Smooth muscle cell (in vitro differentiated cells): Measurements from ENCODE around the gene ZKSCAN8. TPM values are rescaled to one million over a fixed set of nuclear protein-coding genes. Genes with fewer than 3 reads are reported as not detected.

Experiments
- DNase-seq: peaks from one replicate; lab custom pipeline; 2025; ENCODE audit not compliant: unreplicated experiment; lab: John Stamatoyannopoulos, UW
- H2AFZ ChIP-seq: fragments of 200-600 bp; sonication (generic); 2 replicates; pipeline ENCODE4 v1.6.0; 2016; ENCODE audit warnings: antibody characterized with exemption, low read depth, mild to moderate bottlenecking
- H3F3A ChIP-seq: fragments of 200-600 bp; sonication (generic); 2 replicates; pipeline ENCODE4 v1.6.0; 2017; ENCODE audit warnings: antibody characterized with exemption, low read depth
- H3K27ac ChIP-seq: fragments of 200-600 bp; sonication (generic); 2 replicates; pipeline ENCODE4 v1.5.1; 2016; ENCODE audit warnings: low read depth, mild to moderate bottlenecking
- H3K27me3 ChIP-seq: fragments of 200-600 bp; sonication (generic); 2 replicates; pipeline ENCODE4 v1.6.1; 2016; ENCODE audit warnings: low read depth, mild to moderate bottlenecking
- H3K36me3 ChIP-seq: fragments of 200-600 bp; sonication (generic); 2 replicates; pipeline ENCODE4 v1.5.1; 2016; ENCODE audit warnings: low read depth
- H3K4me1 ChIP-seq: fragments of 200-600 bp; sonication (generic); 2 replicates; pipeline ENCODE4 v1.5.1; 2016; ENCODE audit warnings: low read depth
- H3K4me2 ChIP-seq: fragments of 200-600 bp; sonication (generic); 2 replicates; pipeline ENCODE4 v1.6.0; 2016; ENCODE audit warnings: mild to moderate bottlenecking
- H3K4me3 ChIP-seq: fragments of 200-600 bp; sonication (generic); 2 replicates; pipeline ENCODE4 v1.5.1; 2016; ENCODE audit warnings: mild to moderate bottlenecking
- H3K79me2 ChIP-seq: fragments of 200-600 bp; sonication (generic); 2 replicates; pipeline ENCODE4 v1.6.0; 2016; ENCODE audit warnings: low read depth, mild to moderate bottlenecking
- H3K9ac ChIP-seq: fragments of 200-600 bp; sonication (generic); 2 replicates; pipeline ENCODE4 v1.6.0; 2016; ENCODE audit warnings: low read depth
- H3K9me3 ChIP-seq: fragments of 200-600 bp; sonication (generic); replicated peaks from 2 replicates; pipeline ENCODE4 v1.5.1; 2016; ENCODE audit warnings: low read depth
- H4K20me1 ChIP-seq: fragments of 200-600 bp; sonication (generic); 2 replicates; pipeline ENCODE4 v1.6.0; 2016; ENCODE audit warnings: low read depth
- WGBS: methylation state at CpG from one replicate; pipeline ENCODE4 v1.1.7; 2016; ENCODE audit warnings: low lambda C conversion rate; 5-methylcytosine and 5-hydroxymethylcytosine counted together
- polyA plus RNA-seq: library from polyadenylated mRNA; unstranded; fragments of >200 nt; fragmentation: Nextera tagmentation; extraction: Ambion mirVana; gene quantifications from 2 replicates; pipeline ENCODE4 v1.2.1, GENCODE V29; 2016
- total RNA-seq: library from RNA; depleted of rRNA; stranded (reverse); fragments of >200 nt; gene quantifications from 2 replicates; pipeline ENCODE4 v1.2.3, GENCODE V29; 2014
- TF ChIP-seq, protein P1 (sequence below): fragments of 200-600 bp; sonication (generic); IDR thresholded peaks from 2 replicates; pipeline ENCODE4 v1.5.1; 2017; ENCODE audit warnings: borderline replicate concordance, mild to moderate bottlenecking, antibody characterized with exemption; ENCODE audit not compliant: insufficient read depth, poor library complexity, severe bottlenecking

The ZKSCAN8 gene
- total and polyA plus RNA-seq, 2 experiments from 2014 or later = 4.1 to 19.9 TPM

DNA sequence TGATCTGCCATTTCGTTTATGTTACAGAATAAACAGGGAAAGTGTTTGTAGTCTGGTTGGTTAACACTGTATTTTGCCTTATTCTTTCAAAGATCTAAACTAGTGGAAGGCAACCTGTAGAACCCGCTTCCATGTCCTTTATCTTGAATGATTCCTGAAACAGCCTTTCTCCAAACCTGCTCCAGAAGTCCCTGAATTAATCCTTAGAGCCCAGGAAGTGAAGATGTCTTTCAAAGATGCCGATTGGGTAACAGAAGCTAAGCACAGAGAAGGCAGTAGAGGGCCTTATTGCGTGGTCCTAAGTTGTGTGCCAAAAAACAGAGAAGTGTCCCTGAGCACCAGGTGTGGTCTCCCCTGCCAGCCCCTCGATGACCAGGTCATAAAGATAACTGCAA is 36.4 kb upstream of the ZKSCAN8 start:
- H3K27ac ChIP-seq = no peak overlapping the region

GRCh38 chr6:28107506-28107905 is 34.2 kb upstream of the ZKSCAN8 start:
- H4K20me1 ChIP-seq = no peaks in the 10 kb centered on the region
- TF ChIP-seq, protein P1, sequence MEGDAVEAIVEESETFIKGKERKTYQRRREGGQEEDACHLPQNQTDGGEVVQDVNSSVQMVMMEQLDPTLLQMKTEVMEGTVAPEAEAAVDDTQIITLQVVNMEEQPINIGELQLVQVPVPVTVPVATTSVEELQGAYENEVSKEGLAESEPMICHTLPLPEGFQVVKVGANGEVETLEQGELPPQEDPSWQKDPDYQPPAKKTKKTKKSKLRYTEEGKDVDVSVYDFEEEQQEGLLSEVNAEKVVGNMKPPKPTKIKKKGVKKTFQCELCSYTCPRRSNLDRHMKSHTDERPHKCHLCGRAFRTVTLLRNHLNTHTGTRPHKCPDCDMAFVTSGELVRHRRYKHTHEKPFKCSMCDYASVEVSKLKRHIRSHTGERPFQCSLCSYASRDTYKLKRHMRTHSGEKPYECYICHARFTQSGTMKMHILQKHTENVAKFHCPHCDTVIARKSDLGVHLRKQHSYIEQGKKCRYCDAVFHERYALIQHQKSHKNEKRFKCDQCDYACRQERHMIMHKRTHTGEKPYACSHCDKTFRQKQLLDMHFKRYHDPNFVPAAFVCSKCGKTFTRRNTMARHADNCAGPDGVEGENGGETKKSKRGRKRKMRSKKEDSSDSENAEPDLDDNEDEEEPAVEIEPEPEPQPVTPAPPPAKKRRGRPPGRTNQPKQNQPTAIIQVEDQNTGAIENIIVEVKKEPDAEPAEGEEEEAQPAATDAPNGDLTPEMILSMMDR = no peak
- peaks cover 8% of the 10 kb centered on the region for H3K4me1 ChIP-seq
- no peak for DNase-seq
- no peak overlapping the region for H3K4me2 ChIP-seq
- no peaks in the 10 kb centered on the region for H3K27me3 ChIP-seq
- no peak overlapping the region for H3K4me3 ChIP-seq
- no peak overlapping the region for H3K27ac ChIP-seq
- no peak overlapping the region for H2AFZ ChIP-seq
- H3K79me2 ChIP-seq = no peaks in the 10 kb centered on the region
- 97% methylated on average over 3 of the region's 3 CpGs for WGBS
- no peaks in the 10 kb centered on the region for H3K9me3 ChIP-seq
- H3K9ac ChIP-seq = no peak overlapping the region
- H3K36me3 ChIP-seq = no peaks in the 10 kb centered on the region
- H3F3A ChIP-seq = peaks cover 4% of the 10 kb centered on the region

More for the DNA sequence above, 36.4 kb upstream of the ZKSCAN8 start:
- H3F3A ChIP-seq = peaks cover 4% of the 10 kb centered on the region
- H3K27me3 ChIP-seq = peaks cover 4% of the 10 kb centered on the region
- no peaks in the 10 kb centered on the region for H4K20me1 ChIP-seq
- peak overlapping the region; percentile 98 for H2AFZ ChIP-seq
- H3K36me3 ChIP-seq = no peaks in the 10 kb centered on the region
- DNase-seq = no peak
- H3K9ac ChIP-seq = peak overlapping the region; percentile 30
- no peaks in the 10 kb centered on the region for H3K9me3 ChIP-seq
- no peaks in the 10 kb centered on the region for H3K79me2 ChIP-seq
- peak overlapping the region; percentile 91 for H3K4me2 ChIP-seq
- H3K4me1 ChIP-seq = peaks cover 8% of the 10 kb centered on the region
- WGBS = 35% methylated on average over 5 of the region's 5 CpGs
- TF ChIP-seq, protein P1 = no peak
- peak overlapping the region; percentile 82 for H3K4me3 ChIP-seq

GRCh38 chr6:28111964-28112363 is 29.7 kb upstream of the ZKSCAN8 start:
- TF ChIP-seq, protein P1 = no peak
- 98% methylated on average over 3 of the region's 3 CpGs for WGBS
- no peaks in the 10 kb centered on the region for H3F3A ChIP-seq

DNA sequence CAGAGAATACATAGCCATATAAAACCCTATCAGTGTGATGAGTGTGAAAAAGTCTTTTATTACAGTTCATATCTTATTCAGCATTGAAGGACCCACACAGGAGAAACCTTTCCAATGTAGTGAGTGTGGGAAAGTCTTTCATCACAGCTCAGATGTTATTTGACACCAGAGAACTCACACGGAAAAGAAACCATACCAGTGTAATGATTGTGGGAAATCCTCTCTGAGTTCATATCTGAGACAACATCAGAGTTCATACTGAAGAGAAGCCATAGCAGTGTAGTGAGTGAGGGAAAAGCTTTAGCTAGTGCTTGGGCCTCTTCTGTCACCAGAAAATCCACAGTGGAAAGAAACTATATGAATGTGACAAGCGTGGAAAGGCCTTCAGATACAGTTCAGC is 25.9 kb upstream of the ZKSCAN8 start:
- Histone ChIP-seq H3K4me2 (no peak overlapping the region), H3K36me3 (peaks cover 25% of the 10 kb centered on the region), H2AFZ (no peak overlapping the region), H3K9ac (no peak overlapping the region), H3K4me1 (no peaks in the 10 kb centered on the region), H3K4me3 (no peak overlapping the region), H3K27ac (no peak overlapping the region), H3K79me2 (no peaks in the 10 kb centered on the region), H3F3A (no peaks in the 10 kb centered on the region), H3K27me3 (no peaks in the 10 kb centered on the region), H4K20me1 (no peaks in the 10 kb centered on the region), H3K9me3 (no peaks in the 10 kb centered on the region)
- DNase-seq = no peak
- WGBS = 98% methylated on average over 2 of the region's 2 CpGs
- TF ChIP-seq, protein P1 = no peak

More at GRCh38 chr6:28111964-28112363, 29.7 kb upstream of the ZKSCAN8 start:
- peaks cover 17% of the 10 kb centered on the region for H3K36me3 ChIP-seq
- no peak overlapping the region for H3K9ac ChIP-seq
- no peaks in the 10 kb centered on the region for H3K4me1 ChIP-seq
- H3K27ac ChIP-seq = no peak overlapping the region
- no peak for DNase-seq
- no peak overlapping the region for H2AFZ ChIP-seq
- H4K20me1 ChIP-seq = no peaks in the 10 kb centered on the region
- H3K9me3 ChIP-seq = no peaks in the 10 kb centered on the region
- H3K4me2 ChIP-seq = no peak overlapping the region
- no peaks in the 10 kb centered on the region for H3K79me2 ChIP-seq
- H3K27me3 ChIP-seq = no peaks in the 10 kb centered on the region
- H3K4me3 ChIP-seq = no peak overlapping the region
